PC-3 (cell line): Measurements from ENCODE around the gene PIGM.

Experiments used
- EZH2phosphoT487 ChIP-seq: fragments of 300-600 bp; sonication (generic); IDR thresholded peaks from 2 replicates; pipeline ENCODE4 v1.6.1; 2018; ENCODE audit warnings: mild to moderate bottlenecking, antibody characterized with exemption, low read length, borderline replicate concordance
- TF ChIP-seq, protein P1 (sequence below): fragments of 300-600 bp; sonication (generic); conservative IDR thresholded peaks from 2 replicates; pipeline ENCODE4 v1.5.1; 2017; ENCODE audit warnings: antibody characterized with exemption, low read depth, mild to moderate bottlenecking, low read length

GRCh38 chr1:160049101-160049500 lies 17.3 kb upstream of the PIGM start:
- TF ChIP-seq, protein P1, sequence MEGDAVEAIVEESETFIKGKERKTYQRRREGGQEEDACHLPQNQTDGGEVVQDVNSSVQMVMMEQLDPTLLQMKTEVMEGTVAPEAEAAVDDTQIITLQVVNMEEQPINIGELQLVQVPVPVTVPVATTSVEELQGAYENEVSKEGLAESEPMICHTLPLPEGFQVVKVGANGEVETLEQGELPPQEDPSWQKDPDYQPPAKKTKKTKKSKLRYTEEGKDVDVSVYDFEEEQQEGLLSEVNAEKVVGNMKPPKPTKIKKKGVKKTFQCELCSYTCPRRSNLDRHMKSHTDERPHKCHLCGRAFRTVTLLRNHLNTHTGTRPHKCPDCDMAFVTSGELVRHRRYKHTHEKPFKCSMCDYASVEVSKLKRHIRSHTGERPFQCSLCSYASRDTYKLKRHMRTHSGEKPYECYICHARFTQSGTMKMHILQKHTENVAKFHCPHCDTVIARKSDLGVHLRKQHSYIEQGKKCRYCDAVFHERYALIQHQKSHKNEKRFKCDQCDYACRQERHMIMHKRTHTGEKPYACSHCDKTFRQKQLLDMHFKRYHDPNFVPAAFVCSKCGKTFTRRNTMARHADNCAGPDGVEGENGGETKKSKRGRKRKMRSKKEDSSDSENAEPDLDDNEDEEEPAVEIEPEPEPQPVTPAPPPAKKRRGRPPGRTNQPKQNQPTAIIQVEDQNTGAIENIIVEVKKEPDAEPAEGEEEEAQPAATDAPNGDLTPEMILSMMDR: no peak
- TF ChIP-seq EZH2phosphoT487: no peak
